HG03469 (cell line): ENCODE data around the gene SLC38A9.

Source experiments
- ATAC-seq: cut with Tn5 transposase; IDR thresholded peaks from one replicate; pipeline ENCODE4 v1.9.1; 2021; ENCODE audit warnings: mild to moderate bottlenecking, moderate library complexity, moderate number of reproducible peaks; ENCODE audit not compliant: unreplicated experiment

Gene SLC38A9

GRCh38 chr5:55584398-55585205 is 127.5 kb downstream of the SLC38A9 start:
- no peak for ATAC-seq

DNA sequence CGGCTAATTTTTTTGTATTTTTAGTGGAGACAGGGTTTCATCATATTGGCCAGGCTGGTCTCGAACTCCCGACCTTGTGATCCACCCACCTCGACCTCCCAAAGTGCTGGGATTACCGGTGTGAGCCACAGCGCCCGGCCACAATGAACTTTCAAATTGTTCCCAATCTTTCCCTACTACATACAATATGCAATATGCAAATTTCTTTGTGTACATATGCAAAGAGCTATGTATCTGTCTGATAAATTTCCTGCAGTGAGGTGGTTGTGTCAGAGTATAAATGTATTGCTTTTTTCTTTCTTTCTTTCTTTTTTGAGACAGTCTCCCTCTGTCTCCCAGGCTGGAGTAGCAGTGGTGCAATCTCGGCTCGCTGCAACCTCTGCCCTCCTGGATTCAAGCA is 128.5 kb downstream of the SLC38A9 start:
- no peak for ATAC-seq

GRCh38 chr5:55582256-55582655 is 129.9 kb downstream of the SLC38A9 start:
- no peak for ATAC-seq

DNA sequence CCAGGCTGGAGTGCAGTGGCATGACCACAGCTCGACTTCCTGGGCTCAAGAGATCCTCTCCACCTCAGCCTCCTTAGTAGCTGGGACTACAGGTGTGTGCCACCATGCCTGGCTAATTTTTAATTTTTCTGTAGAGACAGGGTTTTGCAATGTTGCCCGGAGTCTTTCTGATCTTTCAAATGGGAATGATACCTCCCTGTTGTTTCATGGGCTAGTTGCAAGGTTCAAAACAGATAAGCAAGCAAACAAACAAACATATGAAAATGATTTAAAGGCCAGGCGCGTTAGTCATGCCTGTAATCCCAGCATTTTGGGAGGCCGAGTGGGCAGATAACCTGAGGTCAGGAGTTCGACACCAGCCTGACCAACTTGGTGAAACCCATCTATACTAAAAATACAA is 132.1 kb downstream of the SLC38A9 start:
- ATAC-seq = no peak

DNA sequence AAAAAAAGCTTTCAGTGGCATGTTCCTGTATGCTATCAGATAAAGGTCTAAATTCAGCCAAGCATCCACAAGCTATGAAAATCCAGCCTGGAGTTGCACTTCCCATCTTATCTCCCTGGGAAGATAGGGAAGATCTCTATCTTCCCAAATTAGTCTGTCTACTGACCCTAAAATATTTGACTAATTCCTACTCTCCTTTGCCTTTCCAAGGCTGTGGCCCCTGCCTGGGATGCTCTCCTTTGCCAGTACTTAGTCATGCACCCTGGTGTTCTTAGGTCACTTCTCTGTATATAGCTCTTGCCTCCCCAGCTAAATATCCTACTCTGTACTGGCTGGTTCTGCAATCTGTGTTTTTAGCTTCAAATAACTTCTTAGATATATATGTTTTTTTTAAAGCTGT is 133.4 kb downstream of the SLC38A9 start:
- no peak for ATAC-seq

DNA sequence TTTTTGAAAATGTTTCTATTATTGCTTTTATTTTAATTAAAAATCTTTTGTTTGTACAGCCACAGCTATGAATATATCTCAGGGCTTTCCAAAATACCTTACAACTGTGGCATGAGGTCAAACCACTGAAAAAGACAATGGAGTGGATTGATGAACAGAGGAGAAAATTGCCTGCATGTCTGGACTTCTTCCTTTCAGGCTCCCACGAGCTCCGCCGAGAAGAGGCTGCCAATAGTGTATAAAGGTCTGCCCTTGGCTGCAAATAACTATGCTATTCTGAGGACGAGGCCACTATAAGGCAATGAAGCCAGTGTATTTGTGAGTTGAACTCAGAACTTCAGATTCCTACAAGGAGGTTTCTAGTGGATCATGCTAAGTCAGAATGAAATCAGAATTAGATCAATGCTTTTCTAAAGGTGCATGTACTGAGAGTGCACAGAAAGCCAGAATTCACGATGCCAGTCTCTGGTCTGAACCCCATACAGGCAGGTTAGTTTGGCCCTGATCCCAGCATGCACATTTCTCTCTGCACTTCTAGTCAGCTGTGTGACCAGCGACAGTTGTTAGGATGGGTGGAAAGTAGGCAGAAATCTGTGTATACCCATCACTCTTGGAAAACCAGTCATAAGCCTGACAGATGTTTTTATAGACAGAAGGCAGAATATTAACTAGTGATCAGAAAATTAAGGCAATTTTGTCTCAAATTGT is 134.6 kb downstream of the SLC38A9 start:
- ATAC-seq = no peak

GRCh38 chr5:55576661-55577060 is 135.5 kb downstream of the SLC38A9 start:
- no peak for ATAC-seq
